ENCODE results near the gene TRABD2B. TPM values are rescaled to one million over a fixed set of nuclear protein-coding genes. Genes with fewer than 3 reads are reported as not detected.

Gene TRABD2B
- total and polyA plus RNA-seq, 3 experiments from 2014 or later, result not detected

- H3K4me3 Mint-ChIP-seq, result no peak overlapping the region
- no peak for DNase-seq
- Histone ChIP-seq H3K36me3 (ENCODE audit: insufficient read depth, low read length) (no peaks in the 10 kb centered on the region), H3K9me3 (ENCODE audit: low read length) (no peaks in the 10 kb centered on the region), H3K4me3 (ENCODE audit: low read length) (no peak overlapping the region), H3K4me1 (ENCODE audit: insufficient read depth, low read length) (no peaks in the 10 kb centered on the region), H3K27me3 (ENCODE audit: insufficient read depth, low read length, poor library complexity, severe bottlenecking) (peaks cover 17% of the 10 kb centered on the region), H3K27ac (ENCODE audit: low read depth, low read length) (no peak overlapping the region)
- ChIA-PET POLR2A (no interaction called here), CTCF (no interaction called here)
- H3K9me3 Mint-ChIP-seq, result no peaks in the 10 kb centered on the region
- H3K27ac Mint-ChIP-seq, result no peak overlapping the region
- no peaks in the 10 kb centered on the region for H3K36me3 Mint-ChIP-seq
- peaks cover 38 to 64% of the 10 kb centered on the region in 2 donors for H3K27me3 Mint-ChIP-seq
- H3K4me1 Mint-ChIP-seq, result peaks cover 0 to 12% (median 5%) of the 10 kb centered on the region in 3 donors
Measured at GRCh38 chr1:47993881-47994625, 3.1 kb downstream of the TRABD2B start.

GRCh38 chr1:47993416-47993740, 3.8 kb downstream of the TRABD2B start:
- Mint-ChIP-seq H3K27me3 (peaks cover 33 to 58% of the 10 kb centered on the region in 2 donors), H3K27ac (no peak overlapping the region), H3K36me3 (no peaks in the 10 kb centered on the region), H3K4me1 (peaks cover 0 to 12% (median 5%) of the 10 kb centered on the region in 3 donors), H3K4me3 (no peak overlapping the region), H3K9me3 (no peaks in the 10 kb centered on the region)
- Histone ChIP-seq H3K27me3 (ENCODE audit: insufficient read depth, low read length, poor library complexity, severe bottlenecking) (peaks cover 12% of the 10 kb centered on the region), H3K4me3 (ENCODE audit: low read length) (no peak overlapping the region), H3K4me1 (ENCODE audit: insufficient read depth, low read length) (no peaks in the 10 kb centered on the region), H3K36me3 (ENCODE audit: insufficient read depth, low read length) (no peaks in the 10 kb centered on the region), H3K9me3 (ENCODE audit: low read length) (no peaks in the 10 kb centered on the region), H3K27ac (ENCODE audit: low read depth, low read length) (no peak overlapping the region)
- ChIA-PET POLR2A (no interaction called here), CTCF (no interaction called here)
- DNase-seq, result no peak

DNA sequence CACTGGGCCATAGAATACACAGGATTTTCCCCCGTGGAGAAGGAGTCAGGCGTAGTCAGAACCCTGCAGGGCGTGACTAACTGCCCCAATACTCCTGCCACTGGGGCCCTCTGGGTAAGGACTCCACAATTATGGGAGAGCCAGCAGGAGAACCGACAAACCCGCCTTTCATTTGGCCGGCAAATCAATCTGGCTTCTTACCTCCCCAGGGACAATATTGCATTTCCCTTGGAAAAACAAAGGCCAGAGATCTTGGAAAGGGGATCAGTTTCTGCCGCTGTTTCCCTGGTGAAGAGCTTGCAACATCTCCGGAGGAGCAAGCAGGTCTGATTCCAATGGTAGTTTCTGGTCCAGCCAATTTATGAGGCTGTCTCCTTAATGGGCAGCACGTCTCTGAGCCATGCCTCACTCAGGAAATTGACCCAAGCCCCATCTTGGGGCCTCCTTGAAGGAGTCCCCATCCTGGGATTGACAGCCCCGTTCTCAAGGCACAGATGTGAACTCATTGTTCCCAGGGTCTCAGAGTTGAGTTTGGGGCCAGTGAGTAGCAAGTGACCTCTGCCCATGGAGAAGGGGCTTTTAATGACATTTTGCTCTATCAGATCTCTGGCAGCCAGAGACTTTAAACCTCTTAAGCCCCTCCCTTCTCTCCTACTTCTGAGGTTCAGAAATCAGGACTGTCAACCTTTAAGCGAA, 4.3 kb downstream of the TRABD2B start:
- H3K27ac ChIP-seq (ENCODE audit: low read depth, low read length), result no peak overlapping the region
- H3K9me3 Mint-ChIP-seq, result peaks cover 0 to 4% (median 0%) of the 10 kb centered on the region in 5 donors
- H3K27me3 Mint-ChIP-seq, result peaks cover 29 to 53% of the 10 kb centered on the region in 2 donors
- no peaks in the 10 kb centered on the region for H3K4me1 ChIP-seq (ENCODE audit: insufficient read depth, low read length)
- no peaks in the 10 kb centered on the region for H3K9me3 ChIP-seq (ENCODE audit: low read length)
- no peak overlapping the region for H3K27ac Mint-ChIP-seq
- ChIA-PET POLR2A (no interaction called here), CTCF (no interaction called here)
- no peaks in the 10 kb centered on the region for H3K36me3 Mint-ChIP-seq
- no peak overlapping the region for H3K4me3 Mint-ChIP-seq
- H3K36me3 ChIP-seq (ENCODE audit: insufficient read depth, low read length), result no peaks in the 10 kb centered on the region
- DNase-seq, result no peak
- peaks cover 0 to 9% (median 4%) of the 10 kb centered on the region in 3 donors for H3K4me1 Mint-ChIP-seq
- H3K4me3 ChIP-seq (ENCODE audit: low read length), result no peak overlapping the region
- H3K27me3 ChIP-seq (ENCODE audit: insufficient read depth, low read length, poor library complexity, severe bottlenecking), result peaks cover 7% of the 10 kb centered on the region

GRCh38 chr1:47991673-47992072, 5.5 kb downstream of the TRABD2B start:
- H3K27me3 Mint-ChIP-seq, result peaks cover 26 to 55% of the 10 kb centered on the region in 2 donors
- Histone ChIP-seq H3K9me3 (ENCODE audit: low read length) (no peaks in the 10 kb centered on the region), H3K27ac (ENCODE audit: low read depth, low read length) (no peak overlapping the region), H3K36me3 (ENCODE audit: insufficient read depth, low read length) (no peaks in the 10 kb centered on the region), H3K4me1 (ENCODE audit: insufficient read depth, low read length) (no peaks in the 10 kb centered on the region), H3K27me3 (ENCODE audit: insufficient read depth, low read length, poor library complexity, severe bottlenecking) (peaks cover 4% of the 10 kb centered on the region), H3K4me3 (ENCODE audit: low read length) (no peak overlapping the region)
- peaks cover 0 to 4% (median 0%) of the 10 kb centered on the region in 5 donors for H3K9me3 Mint-ChIP-seq
- CTCF ChIA-PET, result no interaction called here
- no peaks in the 10 kb centered on the region for H3K36me3 Mint-ChIP-seq
- POLR2A ChIA-PET, result no interaction called here
- H3K27ac Mint-ChIP-seq, result no peak overlapping the region
- H3K4me3 Mint-ChIP-seq, result no peak overlapping the region
- peaks cover 0 to 5% (median 4%) of the 10 kb centered on the region in 3 donors for H3K4me1 Mint-ChIP-seq
- no peak for DNase-seq

- Histone ChIP-seq H3K27ac (ENCODE audit: low read depth, low read length) (no peak overlapping the region), H3K36me3 (ENCODE audit: insufficient read depth, low read length) (no peaks in the 10 kb centered on the region), H3K4me1 (ENCODE audit: insufficient read depth, low read length) (no peaks in the 10 kb centered on the region), H3K9me3 (ENCODE audit: low read length) (no peaks in the 10 kb centered on the region), H3K27me3 (ENCODE audit: insufficient read depth, low read length, poor library complexity, severe bottlenecking) (peaks cover 3% of the 10 kb centered on the region), H3K4me3 (ENCODE audit: low read length) (no peak overlapping the region)
- H3K4me3 Mint-ChIP-seq, result no peak overlapping the region
- peaks cover 25 to 58% of the 10 kb centered on the region in 2 donors for H3K27me3 Mint-ChIP-seq
- ChIA-PET CTCF (no interaction called here), POLR2A (no interaction called here)
- H3K4me1 Mint-ChIP-seq, result peaks cover 0 to 3% (median 3%) of the 10 kb centered on the region in 3 donors
- H3K9me3 Mint-ChIP-seq, result peaks cover 0 to 4% (median 0%) of the 10 kb centered on the region in 5 donors
- DNase-seq, result no peak
- no peak overlapping the region for H3K27ac Mint-ChIP-seq
- H3K36me3 Mint-ChIP-seq, result no peaks in the 10 kb centered on the region
Measured at GRCh38 chr1:47991187-47991586, 6.0 kb downstream of the TRABD2B start.

DNA sequence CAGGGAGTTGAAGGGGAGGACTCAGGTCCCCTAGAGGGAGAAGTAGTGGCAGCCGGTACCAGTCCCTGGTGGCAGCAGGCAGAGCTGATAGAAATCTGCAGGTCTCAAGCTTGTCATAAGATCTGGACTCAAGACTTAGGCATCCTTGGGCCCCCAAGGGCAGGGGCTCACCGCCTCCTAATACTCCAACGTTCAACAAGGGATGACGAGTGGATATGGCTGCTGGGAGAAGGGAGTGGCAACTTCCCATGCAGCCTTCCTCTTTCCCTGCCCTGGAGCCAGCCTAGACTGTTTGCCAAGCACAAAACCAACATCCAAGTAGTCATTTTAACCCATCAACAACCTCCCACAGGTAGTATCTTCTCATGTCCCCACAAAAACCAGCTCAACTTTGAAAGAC, 6.9 kb downstream of the TRABD2B start:
- Histone ChIP-seq H3K27me3 (ENCODE audit: insufficient read depth, low read length, poor library complexity, severe bottlenecking) (no peaks in the 10 kb centered on the region), H3K27ac (ENCODE audit: low read depth, low read length) (no peak overlapping the region), H3K36me3 (ENCODE audit: insufficient read depth, low read length) (no peaks in the 10 kb centered on the region), H3K9me3 (ENCODE audit: low read length) (no peaks in the 10 kb centered on the region), H3K4me3 (ENCODE audit: low read length) (no peak overlapping the region), H3K4me1 (ENCODE audit: insufficient read depth, low read length) (no peaks in the 10 kb centered on the region)
- Mint-ChIP-seq H3K27me3 (peaks cover 20 to 57% of the 10 kb centered on the region in 2 donors), H3K4me3 (no peak overlapping the region), H3K9me3 (peaks cover 0 to 4% (median 0%) of the 10 kb centered on the region in 5 donors), H3K36me3 (no peaks in the 10 kb centered on the region), H3K4me1 (no peaks in the 10 kb centered on the region), H3K27ac (peak overlapping the region in 1 of 8 donors; percentile 32)
- ChIA-PET POLR2A (no interaction called here), CTCF (no interaction called here)
- DNase-seq, result no peak

DNA sequence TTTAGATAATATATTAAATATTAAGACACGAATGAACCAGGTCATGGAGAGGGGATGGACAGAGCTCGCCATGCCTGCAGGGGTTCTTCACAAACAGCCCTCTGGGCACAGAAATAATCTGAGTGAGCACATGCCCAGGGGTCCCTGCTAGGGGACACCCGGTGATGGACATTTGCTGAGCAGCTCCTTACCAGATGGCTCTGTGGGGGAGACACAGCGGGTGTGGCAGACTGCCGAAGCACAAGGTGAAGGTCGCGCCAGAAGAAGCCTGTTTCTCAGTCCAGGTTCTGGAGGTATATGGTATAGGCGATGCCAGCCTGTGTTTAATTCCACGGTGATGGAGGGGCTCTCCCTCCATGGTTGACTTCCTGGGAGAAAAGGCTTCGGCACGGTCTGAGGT, 9.6 kb downstream of the TRABD2B start:
- POLR2A ChIA-PET, result no interaction called here
- CTCF ChIA-PET, result interaction anchor here (1.9 kb wide), 1 partner anchor 10 kb away, joined by 6 read pairs; the partner anchor contains the start of gene TRABD2B
- Mint-ChIP-seq H3K4me3 (no peak overlapping the region), H3K9me3 (peaks cover 0 to 4% (median 0%) of the 10 kb centered on the region in 5 donors), H3K36me3 (peaks cover 0 to 4% (median 0%) of the 10 kb centered on the region in 3 donors), H3K27me3 (peaks cover 10 to 59% of the 10 kb centered on the region in 2 donors), H3K27ac (no peak overlapping the region), H3K4me1 (peaks cover 0 to 4% (median 0%) of the 10 kb centered on the region in 3 donors)
- H3K4me1 ChIP-seq (ENCODE audit: insufficient read depth, low read length), result no peaks in the 10 kb centered on the region
- no peaks in the 10 kb centered on the region for H3K36me3 ChIP-seq (ENCODE audit: insufficient read depth, low read length)
- H3K27ac ChIP-seq (ENCODE audit: low read depth, low read length), result no peak overlapping the region
- no peak for DNase-seq
- no peaks in the 10 kb centered on the region for H3K27me3 ChIP-seq (ENCODE audit: insufficient read depth, low read length, poor library complexity, severe bottlenecking)
- no peak overlapping the region for H3K4me3 ChIP-seq (ENCODE audit: low read length)
- H3K9me3 ChIP-seq (ENCODE audit: low read length), result no peaks in the 10 kb centered on the region

GRCh38 chr1:47986761-47987200, 10.4 kb downstream of the TRABD2B start:
- ChIA-PET CTCF (interaction anchor here (1.9 kb wide), 1 partner anchor 11 kb away, joined by 6 read pairs; the partner anchor contains the start of gene TRABD2B), POLR2A (no interaction called here)
- no peak overlapping the region for H3K27ac Mint-ChIP-seq
- H3K9me3 Mint-ChIP-seq, result peaks cover 0 to 4% (median 0%) of the 10 kb centered on the region in 5 donors
- no peak overlapping the region for H3K4me3 Mint-ChIP-seq
- H3K4me3 ChIP-seq (ENCODE audit: low read length), result no peak overlapping the region
- no peak for DNase-seq
- H3K27me3 Mint-ChIP-seq, result peaks cover 15 to 61% of the 10 kb centered on the region in 2 donors
- H3K4me1 ChIP-seq (ENCODE audit: insufficient read depth, low read length), result no peaks in the 10 kb centered on the region
- no peak overlapping the region for H3K27ac ChIP-seq (ENCODE audit: low read depth, low read length)
- H3K36me3 ChIP-seq (ENCODE audit: insufficient read depth, low read length), result no peaks in the 10 kb centered on the region
- H3K4me1 Mint-ChIP-seq, result peaks cover 0 to 4% (median 0%) of the 10 kb centered on the region in 3 donors
- H3K9me3 ChIP-seq (ENCODE audit: low read length), result no peaks in the 10 kb centered on the region
- H3K36me3 Mint-ChIP-seq, result peaks cover 0 to 4% (median 0%) of the 10 kb centered on the region in 3 donors
- H3K27me3 ChIP-seq (ENCODE audit: insufficient read depth, low read length, poor library complexity, severe bottlenecking), result no peaks in the 10 kb centered on the region

Data from CD8-positive, alpha-beta memory T cell (primary cell).